T47D (cell line): ENCODE measurements around the gene DCBLD2.

Experiments
- DNase-seq, 2 experiments: peaks; one replicate each; pipeline versions ENCODE4 v3.0.0 to v3.0.0-alpha.2; 2011 to 2012; ENCODE audit warnings: low read depth in 1 of 2, low spot score in 1 of 2
- JUND ChIP-seq: IDR thresholded peaks from 2 replicates; pipeline ENCODE4 v1.6.1; 2012; ENCODE audit warnings: low read depth
- in situ Hi-C: cut with HindIII; loops from 2 replicates; pipeline ENCODE4 v1.10.0; 2016; ENCODE audit warnings: low sequenced_read_pairs, low pct_unique_long_range_greater_than_20kb

The DCBLD2 gene

DNA sequence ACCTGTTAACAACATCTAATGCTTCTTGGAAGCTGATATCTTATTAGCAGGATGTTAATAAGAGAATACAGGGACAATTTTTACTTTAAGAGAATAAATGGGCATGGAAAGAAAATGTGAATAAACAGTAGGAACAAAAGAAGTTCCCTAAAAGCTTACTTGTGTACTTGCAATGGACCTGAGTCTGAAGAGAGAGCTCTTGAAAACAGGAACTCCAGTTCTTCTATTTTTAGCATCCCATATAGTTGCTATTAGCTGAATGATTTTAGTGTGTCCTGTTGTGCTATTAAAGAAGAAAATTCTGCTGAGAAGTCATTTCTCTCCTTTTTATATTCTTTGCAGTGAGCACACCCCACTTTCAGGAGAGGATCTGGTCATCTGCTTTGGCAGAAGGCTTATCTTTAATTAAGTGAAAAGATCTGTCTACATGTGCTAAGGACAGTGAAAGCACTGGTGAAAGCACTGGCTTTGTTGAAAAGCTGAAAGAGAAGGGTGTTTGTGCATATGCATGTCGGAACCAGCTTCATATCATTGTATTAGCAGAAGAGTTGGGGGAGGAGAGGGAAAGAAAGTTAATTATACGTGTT lies 139.8 kb downstream of the DCBLD2 start:
- DNase-seq: no peak
- TF ChIP-seq JUND: no peak
- in situ Hi-C loops: no loop called here

- no peak for DNase-seq
- no peak for TF ChIP-seq JUND
- in situ Hi-C loops: no loop called here
Measured at GRCh38 chr3:98759629-98760028, 141.9 kb downstream of the DCBLD2 start.

DNA sequence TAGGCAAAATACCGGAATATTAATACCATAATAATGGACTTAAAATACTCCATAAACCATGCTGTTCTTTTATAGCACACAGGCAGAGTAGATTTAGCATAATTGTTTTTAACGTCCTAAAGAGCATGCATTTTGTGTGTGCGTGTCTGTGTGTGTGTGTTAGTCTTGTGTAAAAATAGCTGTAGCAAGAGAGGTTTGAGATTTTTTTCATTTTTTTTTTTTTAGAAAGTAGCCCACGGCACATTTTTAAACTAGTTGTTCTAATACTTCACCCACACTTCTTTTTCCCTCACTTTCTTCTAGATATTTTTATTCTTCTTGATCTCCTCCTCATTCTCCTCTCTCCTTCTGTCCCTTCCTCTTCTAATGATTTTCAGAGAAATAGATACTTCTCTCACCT lies 145.9 kb downstream of the DCBLD2 start:
- in situ Hi-C loops: no loop called here
- no peak for TF ChIP-seq JUND

GRCh38 chr3:98754483-98754882 lies 147.0 kb downstream of the DCBLD2 start:
- in situ Hi-C loops: no loop called here
- no peak for TF ChIP-seq JUND
- no peak for DNase-seq

More for the DNA sequence above, 145.9 kb downstream of the DCBLD2 start:
- DNase-seq: no peak

DNA sequence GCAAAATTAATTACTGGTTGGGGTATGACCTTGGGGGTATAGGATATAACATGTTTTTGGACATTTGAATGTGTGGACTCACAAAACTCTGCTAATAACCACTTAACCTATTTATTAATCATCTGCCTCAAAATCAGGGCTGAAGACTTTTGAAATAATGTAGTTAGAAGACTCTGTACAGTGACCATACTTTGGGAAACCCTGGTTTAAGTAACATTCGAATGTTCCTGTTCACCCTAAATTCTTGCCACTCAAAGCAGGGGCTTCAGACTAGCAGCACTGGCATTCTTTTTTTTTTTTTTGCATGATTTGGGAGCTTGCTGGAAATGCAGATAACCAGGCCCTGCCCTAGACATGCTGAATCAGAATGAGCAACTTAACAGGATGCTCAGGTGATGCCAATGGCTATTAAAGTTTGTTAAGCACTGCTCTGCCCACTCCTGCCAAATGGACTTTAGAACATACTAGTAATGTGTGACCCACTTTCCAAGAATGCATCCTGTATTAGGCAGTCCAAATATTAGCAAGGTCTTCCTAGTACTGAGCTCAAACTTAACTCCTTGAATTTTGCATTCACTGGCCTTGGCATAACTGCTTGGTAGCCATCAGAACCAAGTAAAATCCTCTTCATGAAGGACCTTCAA lies 151.1 kb downstream of the DCBLD2 start:
- TF ChIP-seq JUND: no peak
- no peak for DNase-seq
- in situ Hi-C loops: no loop called here

DNA sequence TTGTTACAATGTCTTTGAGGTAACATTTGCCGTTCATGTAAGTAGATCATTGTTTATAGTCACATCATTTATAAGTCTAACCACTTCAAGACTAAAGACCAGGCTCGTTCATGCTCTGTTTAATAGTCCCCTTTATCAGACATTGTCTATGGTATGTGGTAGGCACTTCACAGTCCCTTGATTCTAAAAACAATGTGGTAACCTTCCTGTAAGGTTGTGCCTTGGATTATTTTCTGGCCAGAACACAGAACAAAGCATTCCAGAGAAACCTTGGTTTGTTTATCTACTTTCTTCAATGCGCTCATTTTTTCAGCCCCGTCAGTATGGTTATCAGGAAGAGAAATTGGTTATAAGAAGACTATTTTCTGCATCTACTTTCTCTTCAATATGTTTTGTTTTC lies 154.6 kb downstream of the DCBLD2 start:
- in situ Hi-C loops: no loop called here

DNA sequence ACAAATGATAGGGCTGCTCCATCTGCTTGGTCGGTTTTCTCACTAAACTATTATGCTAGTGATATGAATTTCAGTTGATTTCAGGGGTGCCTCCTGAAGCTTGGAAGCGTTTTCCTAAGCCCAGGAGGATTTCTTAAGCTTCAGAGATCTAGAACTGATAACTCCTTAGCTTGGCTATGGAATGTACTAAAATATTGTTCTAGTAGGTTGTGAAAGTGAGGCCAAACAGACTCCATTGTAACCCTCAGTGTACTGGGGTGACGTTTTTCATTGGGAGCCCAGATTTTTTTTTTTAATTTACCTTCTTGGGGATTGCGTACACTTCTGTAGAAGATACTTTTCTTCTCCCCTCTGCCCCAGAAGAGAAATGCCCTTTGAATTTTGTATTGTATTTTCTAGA lies 155.4 kb downstream of the DCBLD2 start:
- DNase-seq: no peak
- in situ Hi-C loops: no loop called here
- no peak for TF ChIP-seq JUND

More for the DNA sequence above, 154.6 kb downstream of the DCBLD2 start:
- DNase-seq: no peak
- no peak for TF ChIP-seq JUND
